KOPT-K1 (cell line): ENCODE data around the gene EIF4A2.

Source experiments
- H3K27ac ChIP-seq: fragments of 200-600 bp; sonication (generic); 2 replicates; pipeline ENCODE4 v1.5.1; 2016; ENCODE audit warnings: antibody characterized with exemption, mild to moderate bottlenecking, low read depth, low read length; ENCODE audit not compliant: poor library complexity, severe bottlenecking
- H3K36me3 ChIP-seq: fragments of 200-600 bp; sonication (generic); 2 replicates; pipeline ENCODE4 v1.5.1; 2017; ENCODE audit warnings: antibody characterized with exemption, mild to moderate bottlenecking, low read length, moderate library complexity; ENCODE audit not compliant: insufficient read depth
- H3K9me3 ChIP-seq: fragments of 200-600 bp; sonication (generic); 2 replicates; pipeline ENCODE4 v1.5.1; 2017; ENCODE audit warnings: antibody characterized with exemption, low read length, mild to moderate bottlenecking; ENCODE audit not compliant: insufficient read depth, poor library complexity, severe bottlenecking

EIF4A2 gene

DNA sequence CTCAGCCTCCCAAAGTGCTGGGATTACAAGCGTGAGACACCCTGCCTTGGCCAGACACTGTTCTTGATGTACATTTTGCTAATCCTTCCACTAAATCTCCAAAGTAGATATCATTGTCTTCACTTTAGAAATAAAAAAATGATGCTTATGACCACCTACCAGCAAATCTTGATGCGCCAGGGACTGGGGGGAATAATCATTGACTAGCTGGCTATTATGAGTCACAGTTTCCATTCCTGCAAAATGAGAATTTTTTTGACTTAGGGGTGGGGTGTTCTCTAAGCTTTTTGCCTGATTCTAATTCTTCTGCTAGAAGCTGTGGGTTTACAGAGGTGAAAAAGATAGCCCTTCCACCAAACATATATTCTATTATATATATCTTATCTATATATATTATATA, 40.0 kb downstream of the EIF4A2 start:
- H3K9me3 ChIP-seq = no peaks in the 10 kb centered on the region
- H3K27ac ChIP-seq = no peak overlapping the region
- H3K36me3 ChIP-seq = no peaks in the 10 kb centered on the region

GRCh38 chr3:186824430-186825139, 41.2 kb downstream of the EIF4A2 start:
- Histone ChIP-seq H3K36me3 (no peaks in the 10 kb centered on the region), H3K27ac (no peak overlapping the region), H3K9me3 (no peaks in the 10 kb centered on the region)

DNA sequence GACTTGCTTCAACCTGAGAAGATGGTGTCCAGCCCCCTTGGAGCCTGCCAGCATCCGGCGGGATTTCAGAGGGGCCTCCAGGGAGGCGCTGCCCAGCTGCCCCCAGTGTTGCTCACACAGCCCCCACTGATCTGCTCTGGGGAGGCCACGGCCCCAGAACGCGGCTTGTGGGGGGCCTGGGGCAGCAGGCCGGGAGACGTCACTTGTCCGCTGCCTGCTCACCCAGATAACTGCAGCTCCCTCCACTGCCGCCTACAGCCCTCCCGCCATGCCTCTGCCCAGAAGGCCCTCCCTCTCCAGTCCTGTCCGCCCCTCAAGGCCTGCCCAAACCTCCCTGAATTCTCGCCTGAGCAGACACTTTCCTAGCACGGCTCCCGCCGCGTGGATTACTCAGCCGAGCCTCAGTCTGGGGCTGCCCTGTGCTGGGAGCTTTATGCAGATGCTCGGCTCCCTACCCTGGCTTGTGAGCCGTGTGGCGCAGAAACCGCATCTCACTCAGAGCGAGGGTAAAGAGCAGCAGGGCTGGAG, 42.0 kb downstream of the EIF4A2 start:
- Histone ChIP-seq H3K27ac (no peak overlapping the region), H3K36me3 (no peaks in the 10 kb centered on the region), H3K9me3 (no peaks in the 10 kb centered on the region)

DNA sequence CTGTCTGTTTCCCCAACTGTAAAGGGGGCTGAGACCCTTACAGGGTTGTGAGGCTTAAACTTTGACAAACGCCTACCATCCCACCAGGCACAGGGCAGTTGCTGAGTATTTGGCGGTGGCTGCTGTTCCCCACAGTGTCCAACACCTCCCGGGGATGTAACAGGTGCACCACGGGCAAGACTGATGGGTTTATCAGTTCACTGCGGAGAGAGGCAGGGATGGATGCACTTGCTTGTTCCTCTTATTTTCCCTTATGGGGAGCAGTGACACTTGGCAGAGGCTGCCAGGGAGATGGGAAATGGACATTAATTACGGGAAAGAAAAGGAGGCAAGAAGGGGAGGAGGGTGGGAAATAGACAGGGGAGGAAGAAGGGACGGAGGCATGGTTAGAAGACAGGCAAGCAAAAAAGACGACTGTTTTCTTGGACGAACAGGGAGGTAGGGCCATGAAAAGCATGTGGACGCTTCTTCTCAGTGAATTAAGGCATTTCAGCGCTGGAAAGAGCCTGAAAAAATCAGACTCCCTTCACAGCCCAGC, 42.6 kb downstream of the EIF4A2 start:
- Histone ChIP-seq H3K9me3 (no peaks in the 10 kb centered on the region), H3K36me3 (no peaks in the 10 kb centered on the region), H3K27ac (no peak overlapping the region)

GRCh38 chr3:186826410-186826975, 43.1 kb downstream of the EIF4A2 start:
- no peaks in the 10 kb centered on the region for H3K36me3 ChIP-seq
- H3K9me3 ChIP-seq = no peaks in the 10 kb centered on the region
- no peak overlapping the region for H3K27ac ChIP-seq

DNA sequence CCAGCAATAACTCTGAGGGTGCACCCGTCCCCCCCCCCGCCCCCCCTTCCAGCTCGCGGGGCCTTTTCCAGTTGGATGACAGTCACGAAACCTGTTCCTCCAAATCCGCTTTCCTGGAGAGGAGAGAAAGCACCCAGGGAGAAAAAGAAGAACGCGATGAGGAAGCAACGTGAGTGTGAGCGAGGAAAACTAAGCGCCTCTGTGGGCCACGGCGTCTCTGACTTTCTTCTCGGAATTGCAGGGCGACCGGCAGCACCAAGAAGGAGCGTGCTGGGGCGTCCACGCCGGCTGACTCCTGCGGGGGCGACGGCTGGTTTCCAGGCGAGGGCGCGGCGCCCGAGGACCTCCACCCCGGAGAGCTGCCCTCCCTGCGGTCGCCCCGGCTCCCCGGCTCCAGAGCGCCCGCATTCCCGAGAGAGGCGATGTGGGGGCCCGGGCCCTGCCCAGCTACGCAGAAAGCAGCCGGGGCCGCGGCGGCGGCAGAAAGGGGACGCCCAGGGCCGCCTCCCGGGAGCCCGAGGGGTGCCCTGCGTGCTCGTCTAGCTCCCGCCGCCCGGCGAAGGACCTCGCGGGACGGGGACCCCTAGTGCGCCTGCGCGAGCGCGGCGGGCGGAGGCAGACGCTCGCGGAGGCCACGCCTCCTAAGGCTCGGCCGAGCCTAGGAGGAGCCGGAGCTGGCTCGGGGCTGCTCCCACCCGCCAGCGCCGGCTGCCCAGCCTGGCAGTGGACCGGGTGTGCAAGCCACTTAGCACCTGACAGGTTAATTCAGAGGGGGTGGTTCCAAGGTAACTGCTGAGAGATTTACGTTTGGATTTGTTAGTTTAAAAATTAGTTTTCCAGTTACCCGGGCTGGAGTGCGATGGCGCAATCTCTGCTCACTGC, 43.8 kb downstream of the EIF4A2 start:
- no peaks in the 10 kb centered on the region for H3K36me3 ChIP-seq
- H3K9me3 ChIP-seq = no peaks in the 10 kb centered on the region
- H3K27ac ChIP-seq = peak overlapping the region; percentile 45

GRCh38 chr3:186828340-186828739, 45.0 kb downstream of the EIF4A2 start:
- no peaks in the 10 kb centered on the region for H3K9me3 ChIP-seq
- H3K36me3 ChIP-seq = no peaks in the 10 kb centered on the region
- no peak overlapping the region for H3K27ac ChIP-seq

DNA sequence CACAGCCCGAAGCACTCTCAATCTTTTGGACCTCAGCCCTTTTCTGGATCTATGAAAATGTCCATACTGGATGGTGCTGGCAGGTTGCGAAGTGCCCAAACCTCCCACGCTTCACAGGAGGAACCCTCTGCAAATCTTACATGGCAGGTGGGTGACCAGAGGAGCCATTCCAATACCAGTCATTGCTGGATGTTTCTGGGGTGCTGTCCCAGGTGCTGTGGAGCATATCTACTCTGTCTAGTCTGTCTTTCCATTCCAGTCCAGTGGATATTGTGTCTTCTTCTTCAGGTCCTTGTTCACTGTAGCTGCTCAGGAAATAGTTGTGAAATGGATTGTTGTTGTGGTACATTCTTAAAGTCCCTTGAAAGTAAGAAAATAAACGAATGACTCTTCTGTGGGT, 48.4 kb downstream of the EIF4A2 start:
- H3K36me3 ChIP-seq = no peaks in the 10 kb centered on the region

DNA sequence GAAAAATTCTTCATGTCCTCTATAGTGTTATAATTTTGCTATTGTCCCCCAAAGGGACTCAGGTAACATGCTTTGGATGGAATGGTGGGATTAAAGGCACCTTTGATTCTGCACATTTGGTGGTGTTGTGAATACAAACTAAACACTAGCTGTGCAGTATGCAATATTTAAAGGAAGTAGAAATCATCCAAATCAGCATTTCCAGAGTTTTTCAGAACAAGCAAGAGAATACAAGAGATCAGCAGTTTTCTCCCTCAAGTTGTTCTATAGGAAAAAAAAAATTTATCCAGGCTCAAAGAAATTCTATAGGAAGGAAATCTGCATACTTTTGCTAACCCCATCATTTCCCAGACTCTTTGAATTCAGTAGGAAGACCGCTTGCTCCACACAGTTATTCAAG, 48.9 kb downstream of the EIF4A2 start:
- H3K36me3 ChIP-seq = no peaks in the 10 kb centered on the region
- no peak overlapping the region for H3K27ac ChIP-seq
- H3K9me3 ChIP-seq = no peaks in the 10 kb centered on the region

More for the DNA sequence above, 48.4 kb downstream of the EIF4A2 start:
- no peaks in the 10 kb centered on the region for H3K9me3 ChIP-seq
- H3K27ac ChIP-seq = no peak overlapping the region
